Frontal cortex (tissue), 1 donor: ENCODE measurements around the gene WFDC6. TPM values are rescaled to one million over a fixed set of nuclear protein-coding genes. Genes with fewer than 3 reads are reported as not detected.

Source experiments
- small RNA-seq: library from RNA; depleted of rRNA; stranded (forward); fragments of <200 nt; gene quantifications from one replicate; pipeline ENCODE3, GENCODE V24; 2014
- total RNA-seq: library from RNA; depleted of rRNA; stranded (reverse); fragments of >200 nt; gene quantifications from one replicate; pipeline ENCODE4 v1.2.3, GENCODE V29; 2014

The WFDC6 gene
- total RNA-seq, 1 donor from 2014 or later: not detected

Small RNAs within 50 kb of the gene (small RNA-seq; reads per million reads assigned to genes)
- not detected for gene AL031663.1
- gene HSPD1P21: not detected
- not detected for gene RNA5SP485

Other genes starting within 250 kb of the WFDC6 start
- not detected for gene RBPJL, start 232.6 kb downstream of the WFDC6 start, total RNA-seq
- gene MATN4, start 231.2 kb downstream of the WFDC6 start, total RNA-seq: under 0.01 TPM
- 0.82 TPM for gene SDC4, start 191.1 kb downstream of the WFDC6 start, total RNA-seq
- 25.7 TPM for gene SYS1, start 176.3 kb downstream of the WFDC6 start, total RNA-seq
- not detected for gene TP53TG5, start 161.2 kb downstream of the WFDC6 start, total RNA-seq
- 2.9 TPM for gene DBNDD2, start 131.2 kb downstream of the WFDC6 start, total RNA-seq
- 10.2 TPM for gene PIGT, start 123.3 kb downstream of the WFDC6 start, total RNA-seq
- 3.3 TPM for gene WFDC2, start 69.7 kb downstream of the WFDC6 start, total RNA-seq
- not detected for gene SPINT3, start 23.9 kb downstream of the WFDC6 start, total RNA-seq
- gene EPPIN, start 7.9 kb upstream of the WFDC6 start, total RNA-seq: not detected
- not detected for gene WFDC8, start 39.8 kb upstream of the WFDC6 start, total RNA-seq
- not detected for gene WFDC10A, start 90.3 kb upstream of the WFDC6 start, total RNA-seq
- gene WFDC9, start 91.8 kb upstream of the WFDC6 start, total RNA-seq: not detected
- not detected for gene WFDC11, start 130.8 kb upstream of the WFDC6 start, total RNA-seq
- not detected for gene WFDC13, start 162.6 kb upstream of the WFDC6 start, total RNA-seq
- not detected for gene WFDC10B, start 165.5 kb upstream of the WFDC6 start, total RNA-seq
- not detected for gene SPINT4, start 182.9 kb upstream of the WFDC6 start, total RNA-seq